Nephron progenitor cell (in vitro differentiated cells): ENCODE measurements around the gene SUSD1.

Source experiments
- DNase-seq: peaks from one replicate; pipeline ENCODE4 v3.0.0; 2021
- H3K27ac Mint-ChIP-seq: 2 replicates; pipeline ENCODE4 v1.8.0; 2021; ENCODE audit warnings: mild to moderate bottlenecking, moderate library complexity, mixed read lengths
- H3K27me3 Mint-ChIP-seq: 2 replicates; pipeline ENCODE4 v1.8.0; 2021; ENCODE audit warnings: mild to moderate bottlenecking, low read depth, mixed read lengths; ENCODE audit not compliant: poor library complexity
- H3K36me3 Mint-ChIP-seq: 2 replicates; pipeline ENCODE4 v1.8.0; 2021; ENCODE audit warnings: low read depth, mixed read lengths
- H3K4me1 Mint-ChIP-seq: 2 replicates; pipeline ENCODE4 v1.8.0; 2021; ENCODE audit warnings: mixed read lengths
- H3K4me3 Mint-ChIP-seq: 2 replicates; pipeline ENCODE4 v1.8.0; 2021; ENCODE audit warnings: mild to moderate bottlenecking, moderate library complexity, mixed read lengths
- H3K9me3 Mint-ChIP-seq: 2 replicates; pipeline ENCODE4 v1.8.0; 2021; ENCODE audit warnings: mild to moderate bottlenecking, moderate library complexity, mixed read lengths
- TF ChIP-seq, protein P1 (sequence below): fragments of 200-600 bp; sonication (generic); IDR thresholded peaks from 2 replicates; pipeline ENCODE4 v1.5.0; 2021; ENCODE audit warnings: antibody characterized with exemption

SUSD1 gene

DNA sequence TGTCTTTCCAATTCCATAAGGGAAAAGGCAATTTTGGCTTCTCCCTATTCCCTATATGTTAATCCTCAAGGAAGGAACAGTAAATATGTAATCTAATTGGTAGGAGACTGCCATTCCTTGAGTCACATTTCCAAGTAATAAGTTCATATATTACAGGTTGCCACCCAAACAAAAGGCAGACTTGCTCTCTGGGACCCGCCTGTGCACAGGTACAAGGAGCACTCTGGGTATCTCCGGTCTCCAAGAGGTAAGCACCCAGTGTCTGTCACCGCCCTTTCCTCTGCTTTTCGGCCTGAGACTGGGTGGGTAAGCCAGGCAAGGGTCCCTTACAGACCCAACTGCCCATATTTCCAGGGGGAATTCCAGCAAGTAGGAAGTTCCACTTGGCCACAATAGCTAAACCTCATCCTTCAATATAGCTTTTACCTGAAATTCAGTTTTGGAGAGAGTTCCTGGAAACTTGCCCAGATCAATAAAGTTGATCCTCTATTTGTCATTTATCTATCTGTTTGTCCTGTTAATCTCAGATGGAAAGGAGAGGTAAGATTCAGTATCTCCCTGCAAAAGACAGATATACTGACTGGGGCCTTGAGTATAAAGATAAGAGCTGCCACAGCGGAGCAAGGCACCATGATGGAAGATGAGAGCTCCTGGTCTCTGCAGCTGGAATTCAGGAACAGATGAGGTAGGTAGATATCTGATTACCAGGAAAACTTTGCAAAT, 81.8 kb downstream of the SUSD1 start:
- Mint-ChIP-seq H3K27me3 (no peaks in the 10 kb centered on the region), H3K4me1 (peaks cover 7% of the 10 kb centered on the region), H3K36me3 (peaks cover 39% of the 10 kb centered on the region), H3K4me3 (no peak overlapping the region), H3K9me3 (peaks cover under 1% of the 10 kb centered on the region), H3K27ac (no peak overlapping the region)
- no peak for DNase-seq
- TF ChIP-seq, protein P1, sequence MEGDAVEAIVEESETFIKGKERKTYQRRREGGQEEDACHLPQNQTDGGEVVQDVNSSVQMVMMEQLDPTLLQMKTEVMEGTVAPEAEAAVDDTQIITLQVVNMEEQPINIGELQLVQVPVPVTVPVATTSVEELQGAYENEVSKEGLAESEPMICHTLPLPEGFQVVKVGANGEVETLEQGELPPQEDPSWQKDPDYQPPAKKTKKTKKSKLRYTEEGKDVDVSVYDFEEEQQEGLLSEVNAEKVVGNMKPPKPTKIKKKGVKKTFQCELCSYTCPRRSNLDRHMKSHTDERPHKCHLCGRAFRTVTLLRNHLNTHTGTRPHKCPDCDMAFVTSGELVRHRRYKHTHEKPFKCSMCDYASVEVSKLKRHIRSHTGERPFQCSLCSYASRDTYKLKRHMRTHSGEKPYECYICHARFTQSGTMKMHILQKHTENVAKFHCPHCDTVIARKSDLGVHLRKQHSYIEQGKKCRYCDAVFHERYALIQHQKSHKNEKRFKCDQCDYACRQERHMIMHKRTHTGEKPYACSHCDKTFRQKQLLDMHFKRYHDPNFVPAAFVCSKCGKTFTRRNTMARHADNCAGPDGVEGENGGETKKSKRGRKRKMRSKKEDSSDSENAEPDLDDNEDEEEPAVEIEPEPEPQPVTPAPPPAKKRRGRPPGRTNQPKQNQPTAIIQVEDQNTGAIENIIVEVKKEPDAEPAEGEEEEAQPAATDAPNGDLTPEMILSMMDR: no peak

DNA sequence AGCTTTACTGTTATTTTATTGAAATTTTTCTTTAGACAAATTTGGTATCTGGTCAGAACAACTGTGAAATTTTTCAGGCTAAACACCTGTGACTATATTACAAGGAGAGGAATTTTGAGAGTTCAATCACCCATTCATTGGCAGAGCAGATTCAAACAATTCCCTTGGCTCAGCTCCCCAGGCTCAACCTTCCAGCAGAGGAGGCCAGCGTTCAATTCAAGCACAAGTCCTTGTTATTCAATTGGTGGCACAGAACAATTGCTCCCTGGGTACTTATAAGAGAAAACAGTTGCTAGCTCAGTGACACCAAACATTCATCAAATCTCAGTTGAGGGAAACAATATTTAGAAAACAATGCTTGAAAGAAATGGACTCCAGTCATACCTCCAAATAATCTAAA, 83.3 kb downstream of the SUSD1 start:
- H3K27me3 Mint-ChIP-seq: no peaks in the 10 kb centered on the region
- DNase-seq: no peak
- no peak overlapping the region for H3K27ac Mint-ChIP-seq
- TF ChIP-seq, protein P1: no peak
- peaks cover 8% of the 10 kb centered on the region for H3K9me3 Mint-ChIP-seq
- no peak overlapping the region for H3K4me3 Mint-ChIP-seq
- H3K4me1 Mint-ChIP-seq: no peaks in the 10 kb centered on the region
- H3K36me3 Mint-ChIP-seq: peaks cover 44% of the 10 kb centered on the region

DNA sequence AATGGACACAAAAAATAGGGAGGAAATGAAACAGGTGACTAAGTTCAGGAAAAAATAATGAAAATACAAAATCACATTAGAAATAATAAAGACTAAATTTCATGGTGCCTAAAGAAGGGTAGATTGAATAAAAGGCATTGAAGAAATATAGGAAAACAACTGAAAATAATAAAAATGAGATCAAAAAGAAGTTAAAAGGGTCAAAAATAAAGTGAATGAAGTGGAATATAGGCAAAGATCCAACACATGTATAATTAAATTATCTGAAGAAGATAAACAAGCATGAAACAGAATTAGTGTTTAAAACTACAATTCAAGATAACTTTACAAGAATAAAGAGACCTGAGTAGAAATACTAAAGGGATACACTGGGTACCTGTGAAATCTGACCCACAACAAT, 87.6 kb downstream of the SUSD1 start:
- Mint-ChIP-seq H3K27me3 (no peaks in the 10 kb centered on the region), H3K9me3 (peaks cover 15% of the 10 kb centered on the region), H3K27ac (no peak overlapping the region), H3K4me3 (no peak overlapping the region), H3K36me3 (peaks cover 40% of the 10 kb centered on the region), H3K4me1 (no peaks in the 10 kb centered on the region)
- no peak for DNase-seq
- TF ChIP-seq, protein P1: no peak

DNA sequence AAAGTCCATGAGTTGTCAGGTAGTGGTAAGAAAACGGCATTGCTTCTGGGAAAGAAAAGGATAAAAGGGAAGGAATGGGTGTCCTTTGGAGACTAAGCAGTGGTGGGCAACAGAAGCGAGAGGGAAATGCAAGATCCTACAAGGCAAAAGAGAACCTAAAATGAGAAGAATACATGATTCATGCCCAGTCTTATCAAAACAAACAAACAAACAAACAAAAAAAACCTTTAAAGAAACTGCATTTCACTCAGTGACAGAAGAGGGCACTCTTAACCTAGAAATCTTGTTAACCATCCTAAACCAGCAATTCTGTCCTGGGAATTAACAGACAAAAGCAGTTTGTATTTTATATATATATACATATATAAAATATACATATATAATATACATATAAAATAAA, 88.5 kb downstream of the SUSD1 start:
- Mint-ChIP-seq H3K4me1 (no peaks in the 10 kb centered on the region), H3K36me3 (peaks cover 48% of the 10 kb centered on the region), H3K9me3 (peaks cover 21% of the 10 kb centered on the region), H3K4me3 (no peak overlapping the region), H3K27me3 (no peaks in the 10 kb centered on the region), H3K27ac (peak overlapping the region; percentile 9)
- TF ChIP-seq, protein P1: peak; percentile 55
- DNase-seq: no peak

DNA sequence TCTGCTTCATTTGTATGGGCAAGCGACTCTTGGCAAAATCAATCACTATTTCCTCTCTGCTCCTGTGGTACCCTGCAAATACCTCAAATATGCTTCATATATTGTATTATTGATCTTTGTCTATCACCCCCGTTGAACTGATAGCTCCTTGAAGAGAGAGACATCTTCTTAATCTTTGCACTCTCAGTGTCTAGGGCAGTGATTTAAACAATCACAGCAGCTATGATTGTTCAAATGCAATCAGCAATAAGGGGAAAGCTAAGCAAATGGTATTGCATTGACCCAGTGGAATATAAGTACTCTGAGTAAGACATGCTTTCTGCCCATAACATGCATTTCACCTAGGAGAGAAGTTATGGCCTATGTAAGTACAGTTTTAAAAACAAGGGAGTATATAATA, 90.2 kb downstream of the SUSD1 start:
- Mint-ChIP-seq H3K4me3 (no peak overlapping the region), H3K4me1 (no peaks in the 10 kb centered on the region), H3K9me3 (peaks cover 21% of the 10 kb centered on the region), H3K36me3 (peaks cover 57% of the 10 kb centered on the region), H3K27ac (no peak overlapping the region), H3K27me3 (no peaks in the 10 kb centered on the region)
- TF ChIP-seq, protein P1: no peak
- DNase-seq: no peak

DNA sequence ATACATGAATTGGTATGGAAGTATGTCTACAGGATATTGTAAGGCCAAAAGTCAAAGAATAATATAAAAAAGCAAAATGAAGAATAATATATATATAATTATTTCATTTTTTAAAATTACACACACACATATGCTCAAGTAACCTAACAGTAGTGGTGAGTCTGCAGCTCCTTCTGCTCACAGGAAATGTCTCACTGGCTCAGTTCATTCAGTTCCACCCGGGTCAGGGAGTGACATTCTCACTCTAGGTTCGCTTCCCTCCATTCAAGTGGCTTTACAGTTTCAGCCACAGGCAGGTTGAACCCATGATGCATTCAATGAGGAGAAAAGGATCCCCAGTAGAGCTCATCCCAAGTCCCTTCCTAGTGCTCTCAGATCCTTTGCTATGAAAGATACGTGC, 90.8 kb downstream of the SUSD1 start:
- Mint-ChIP-seq H3K27me3 (no peaks in the 10 kb centered on the region), H3K4me1 (no peaks in the 10 kb centered on the region), H3K27ac (no peak overlapping the region), H3K4me3 (no peak overlapping the region), H3K36me3 (peaks cover 57% of the 10 kb centered on the region), H3K9me3 (peaks cover 21% of the 10 kb centered on the region)
- TF ChIP-seq, protein P1: no peak
- no peak for DNase-seq
